ENCODE measurements around the gene PDILT.

PDILT gene

GRCh38 chr16:20326321-20326720 lies 78.2 kb downstream of the PDILT start:
- Histone ChIP-seq H3K4me3 (replicated peaks; ENCODE audit: insufficient read depth, low read length) (no peak overlapping the region), H3K27ac (replicated peaks) (no peak overlapping the region), H3K27me3 (ENCODE audit: insufficient read depth, poor library complexity, severe bottlenecking) (peaks cover 2% of the 10 kb centered on the region)
- DNase-seq (ENCODE audit: low read depth in 1 of 2, low spot score in 1 of 2): no peak
- TF ChIP-seq GABPA (IDR thresholded peaks at IDR 0.05; ENCODE audit: low read depth): no peak
- TF ChIP-seq REST (IDR thresholded peaks at IDR 0.05; ENCODE audit: insufficient replicate concordance, low read depth): no peak
- TF ChIP-seq SPI1 (IDR thresholded peaks at IDR 0.05; ENCODE audit: borderline replicate concordance, low read depth): no peak
- TF ChIP-seq, protein P1, sequence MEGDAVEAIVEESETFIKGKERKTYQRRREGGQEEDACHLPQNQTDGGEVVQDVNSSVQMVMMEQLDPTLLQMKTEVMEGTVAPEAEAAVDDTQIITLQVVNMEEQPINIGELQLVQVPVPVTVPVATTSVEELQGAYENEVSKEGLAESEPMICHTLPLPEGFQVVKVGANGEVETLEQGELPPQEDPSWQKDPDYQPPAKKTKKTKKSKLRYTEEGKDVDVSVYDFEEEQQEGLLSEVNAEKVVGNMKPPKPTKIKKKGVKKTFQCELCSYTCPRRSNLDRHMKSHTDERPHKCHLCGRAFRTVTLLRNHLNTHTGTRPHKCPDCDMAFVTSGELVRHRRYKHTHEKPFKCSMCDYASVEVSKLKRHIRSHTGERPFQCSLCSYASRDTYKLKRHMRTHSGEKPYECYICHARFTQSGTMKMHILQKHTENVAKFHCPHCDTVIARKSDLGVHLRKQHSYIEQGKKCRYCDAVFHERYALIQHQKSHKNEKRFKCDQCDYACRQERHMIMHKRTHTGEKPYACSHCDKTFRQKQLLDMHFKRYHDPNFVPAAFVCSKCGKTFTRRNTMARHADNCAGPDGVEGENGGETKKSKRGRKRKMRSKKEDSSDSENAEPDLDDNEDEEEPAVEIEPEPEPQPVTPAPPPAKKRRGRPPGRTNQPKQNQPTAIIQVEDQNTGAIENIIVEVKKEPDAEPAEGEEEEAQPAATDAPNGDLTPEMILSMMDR (IDR thresholded peaks at IDR 0.05; ENCODE audit: insufficient read depth, low read length): no peak
- TF ChIP-seq POLR2AphosphoS5 (IDR thresholded peaks at IDR 0.05; ENCODE audit: low read depth): no peak

- TF ChIP-seq, protein P1 (IDR thresholded peaks at IDR 0.05; ENCODE audit: insufficient read depth, low read length): no peak
- no peak for TF ChIP-seq SPI1 (IDR thresholded peaks at IDR 0.05; ENCODE audit: borderline replicate concordance, low read depth)
- no peak for TF ChIP-seq GABPA (IDR thresholded peaks at IDR 0.05; ENCODE audit: low read depth)
- no peak for TF ChIP-seq POLR2AphosphoS5 (IDR thresholded peaks at IDR 0.05; ENCODE audit: low read depth)
- no peak for TF ChIP-seq REST (IDR thresholded peaks at IDR 0.05; ENCODE audit: insufficient replicate concordance, low read depth)
- no peak for DNase-seq (ENCODE audit: low read depth in 1 of 2, low spot score in 1 of 2)
- Histone ChIP-seq H3K27me3 (ENCODE audit: insufficient read depth, poor library complexity, severe bottlenecking) (peaks cover 2% of the 10 kb centered on the region), H3K4me3 (replicated peaks; ENCODE audit: insufficient read depth, low read length) (no peak overlapping the region), H3K27ac (replicated peaks) (no peak overlapping the region)
Observed at GRCh38 chr16:20325005-20325404, 79.5 kb downstream of the PDILT start.

- no peak for DNase-seq (ENCODE audit: low read depth in 1 of 2, low spot score in 1 of 2)
- no peak overlapping the region for H3K4me3 ChIP-seq (replicated peaks; ENCODE audit: insufficient read depth, low read length)
- H3K27ac ChIP-seq (replicated peaks): no peak overlapping the region
- TF ChIP-seq, protein P1 (IDR thresholded peaks at IDR 0.05; ENCODE audit: insufficient read depth, low read length): no peak
- TF ChIP-seq REST (IDR thresholded peaks at IDR 0.05; ENCODE audit: insufficient replicate concordance, low read depth): no peak
- no peak for TF ChIP-seq SPI1 (IDR thresholded peaks at IDR 0.05; ENCODE audit: borderline replicate concordance, low read depth)
- TF ChIP-seq POLR2AphosphoS5 (IDR thresholded peaks at IDR 0.05; ENCODE audit: low read depth): no peak
- TF ChIP-seq GABPA (IDR thresholded peaks at IDR 0.05; ENCODE audit: low read depth): no peak
- H3K27me3 ChIP-seq (ENCODE audit: insufficient read depth, poor library complexity, severe bottlenecking): peaks cover 2% of the 10 kb centered on the region
Observed at GRCh38 chr16:20323591-20324117, 80.9 kb downstream of the PDILT start.

Data from HL-60 (cell line).